Activated T-helper 17 cell treated with anti-CD3 and anti-CD28 coated beads, Interleukin-2, amount 50 U/mL, for 72 hours (primary cell): ENCODE results near the gene AXIN2. TPM values are rescaled to one million over a fixed set of nuclear protein-coding genes. Genes with fewer than 3 reads are reported as not detected.
A peak's percentile ranks its signal among the peaks of the same experiment; 100 is the strongest.

Experiments
- ATAC-seq: fragments of 150-1000 bp; cut with Tn5 transposase; replicated peaks from 2 replicates; pipeline ENCODE4 v1.10.0; 2021; ENCODE audit warnings: mild to moderate bottlenecking, moderate library complexity
- H3K27ac Mint-ChIP-seq: one replicate; pipeline ENCODE4 v1.8.0; 2022; ENCODE audit warnings: mixed read lengths
- H3K27me3 Mint-ChIP-seq: one replicate; pipeline ENCODE4 v1.8.0; 2022; ENCODE audit warnings: mixed read lengths
- H3K36me3 Mint-ChIP-seq: one replicate; pipeline ENCODE4 v1.8.0; 2022; ENCODE audit warnings: low read depth, mild to moderate bottlenecking, mixed read lengths
- H3K4me1 Mint-ChIP-seq: one replicate; pipeline ENCODE4 v1.8.0; 2022; ENCODE audit warnings: mixed read lengths
- H3K4me3 Mint-ChIP-seq: one replicate; pipeline ENCODE4 v1.8.0; 2022; ENCODE audit warnings: mild to moderate bottlenecking, mixed read lengths
- H3K9me3 Mint-ChIP-seq: one replicate; pipeline ENCODE4 v1.8.0; 2022; ENCODE audit warnings: mixed read lengths
- total RNA-seq, 2 donors: library from RNA; stranded (reverse); gene quantifications; one replicate each; pipeline ENCODE4 v1.2.3, GENCODE V29; 2022

Gene AXIN2
- total RNA-seq, 2 donors from 2014 or later = 0.71 to 1.5 TPM

DNA sequence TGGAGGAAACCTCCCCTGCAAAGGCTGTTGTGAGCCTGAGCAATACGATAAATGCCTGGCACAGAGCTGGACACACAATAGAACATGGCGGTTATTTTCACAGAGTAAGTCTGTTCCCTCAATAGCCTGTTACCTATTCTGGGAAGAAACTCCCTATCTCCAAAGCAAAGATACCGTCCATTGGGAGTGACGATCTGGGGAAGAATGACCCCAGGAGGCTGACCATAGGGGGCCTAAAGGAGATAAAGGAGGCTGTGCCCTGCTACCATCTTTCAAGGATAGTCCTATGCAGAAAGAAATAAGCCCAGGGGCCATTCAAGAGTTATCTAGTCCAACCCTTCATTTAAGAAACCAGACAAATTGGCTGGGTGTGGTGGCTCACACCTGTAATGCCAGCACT, 4.1 kb upstream of the AXIN2 start:
- no peak overlapping the region for H3K27ac Mint-ChIP-seq
- no peaks in the 10 kb centered on the region for H3K36me3 Mint-ChIP-seq
- no peaks in the 10 kb centered on the region for H3K27me3 Mint-ChIP-seq
- no peaks in the 10 kb centered on the region for H3K9me3 Mint-ChIP-seq
- H3K4me1 Mint-ChIP-seq = peaks cover 3% of the 10 kb centered on the region
- ATAC-seq = no peak
- no peak overlapping the region for H3K4me3 Mint-ChIP-seq

DNA sequence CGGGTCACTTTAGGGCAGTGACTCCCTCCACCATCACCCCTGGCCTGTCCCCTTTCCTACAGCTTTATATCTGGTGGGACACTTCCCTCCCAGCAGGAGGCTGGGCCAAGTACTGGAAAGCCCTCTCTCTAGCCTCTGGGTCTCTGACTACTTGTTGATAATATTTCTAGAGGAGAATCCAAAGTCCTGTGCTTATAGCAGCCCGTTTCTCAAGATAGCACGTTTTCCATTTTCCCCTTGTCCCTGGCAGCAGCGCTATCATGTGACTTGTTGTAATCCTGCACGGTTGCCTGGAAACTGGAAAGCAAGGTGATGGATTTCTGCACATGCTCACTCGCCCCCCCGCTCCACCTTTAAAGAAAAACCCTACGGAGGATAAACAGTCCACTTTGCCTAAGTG, 3.3 kb upstream of the AXIN2 start:
- Mint-ChIP-seq H3K27ac (no peak overlapping the region), H3K9me3 (no peaks in the 10 kb centered on the region), H3K27me3 (no peaks in the 10 kb centered on the region), H3K4me1 (peaks cover 3% of the 10 kb centered on the region), H3K36me3 (no peaks in the 10 kb centered on the region), H3K4me3 (no peak overlapping the region)
- no peak for ATAC-seq

DNA sequence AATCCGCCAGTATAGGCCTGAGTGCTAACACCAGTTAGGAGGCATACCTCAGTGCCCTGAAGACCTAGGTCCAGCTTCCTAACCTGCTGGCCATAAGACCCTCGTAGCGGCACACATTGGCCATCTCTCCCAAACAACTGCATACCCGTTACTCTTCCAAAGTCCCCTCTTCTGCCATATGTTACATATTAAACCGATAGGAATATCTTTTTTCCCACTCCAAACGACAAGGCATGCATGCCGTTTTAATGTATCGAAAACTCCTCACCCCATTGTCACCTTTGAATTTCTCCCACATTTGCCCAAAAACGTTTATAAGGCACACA, 721 bp upstream of the AXIN2 start:
- peaks cover 4% of the 10 kb centered on the region for H3K27me3 Mint-ChIP-seq
- no peaks in the 10 kb centered on the region for H3K36me3 Mint-ChIP-seq
- H3K4me1 Mint-ChIP-seq = peaks cover 8% of the 10 kb centered on the region
- H3K9me3 Mint-ChIP-seq = no peaks in the 10 kb centered on the region
- no peak for ATAC-seq
- H3K27ac Mint-ChIP-seq = no peak overlapping the region
- H3K4me3 Mint-ChIP-seq = peak overlapping the region; percentile 82

DNA sequence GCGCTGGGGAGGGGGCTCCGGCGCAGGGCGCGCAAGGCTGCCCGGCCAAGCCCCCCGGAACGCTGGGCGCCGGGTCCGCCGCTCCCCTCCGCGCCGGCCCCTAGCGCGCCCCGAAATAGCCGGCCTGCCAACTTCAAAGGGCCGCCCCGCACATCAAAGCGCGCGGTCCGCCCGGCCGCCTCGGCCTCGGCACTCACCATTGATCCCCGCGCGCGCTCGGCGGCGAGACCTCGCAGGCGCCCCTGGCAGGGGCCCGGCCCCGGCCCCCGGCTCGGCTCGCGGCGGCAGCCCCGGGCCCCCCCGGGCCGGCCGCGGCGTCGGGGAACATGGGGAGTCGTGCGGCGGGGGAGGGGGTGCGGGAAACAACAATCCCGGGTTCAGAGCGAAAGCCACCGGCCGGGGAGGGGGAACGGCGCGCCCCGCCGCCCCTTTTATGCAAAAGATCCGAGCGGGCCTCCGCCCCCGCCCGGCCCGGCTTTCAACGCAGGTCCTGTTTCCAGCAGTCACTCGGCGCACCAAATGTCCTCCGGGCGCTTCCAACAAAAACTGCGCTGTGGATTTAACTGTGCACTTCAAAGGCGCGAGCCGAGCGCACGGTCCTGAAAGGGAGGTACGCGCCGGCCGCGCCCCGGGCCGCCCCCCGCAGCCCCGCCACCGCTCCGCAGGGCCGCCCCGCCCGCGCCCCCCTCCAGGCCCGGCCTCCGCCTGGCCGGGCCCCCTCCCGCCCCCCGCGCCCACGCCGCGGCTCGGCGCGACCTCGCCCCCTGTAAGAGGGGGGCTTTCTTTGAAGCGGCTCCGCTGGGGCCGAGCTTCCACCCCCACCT, 608 bp downstream of the AXIN2 start:
- H3K27ac Mint-ChIP-seq = no peak overlapping the region
- H3K36me3 Mint-ChIP-seq = no peaks in the 10 kb centered on the region
- peaks cover 4% of the 10 kb centered on the region for H3K27me3 Mint-ChIP-seq
- ATAC-seq = peak; percentile 39
- no peaks in the 10 kb centered on the region for H3K9me3 Mint-ChIP-seq
- H3K4me3 Mint-ChIP-seq = peak overlapping the region; percentile 82
- peaks cover 8% of the 10 kb centered on the region for H3K4me1 Mint-ChIP-seq

DNA sequence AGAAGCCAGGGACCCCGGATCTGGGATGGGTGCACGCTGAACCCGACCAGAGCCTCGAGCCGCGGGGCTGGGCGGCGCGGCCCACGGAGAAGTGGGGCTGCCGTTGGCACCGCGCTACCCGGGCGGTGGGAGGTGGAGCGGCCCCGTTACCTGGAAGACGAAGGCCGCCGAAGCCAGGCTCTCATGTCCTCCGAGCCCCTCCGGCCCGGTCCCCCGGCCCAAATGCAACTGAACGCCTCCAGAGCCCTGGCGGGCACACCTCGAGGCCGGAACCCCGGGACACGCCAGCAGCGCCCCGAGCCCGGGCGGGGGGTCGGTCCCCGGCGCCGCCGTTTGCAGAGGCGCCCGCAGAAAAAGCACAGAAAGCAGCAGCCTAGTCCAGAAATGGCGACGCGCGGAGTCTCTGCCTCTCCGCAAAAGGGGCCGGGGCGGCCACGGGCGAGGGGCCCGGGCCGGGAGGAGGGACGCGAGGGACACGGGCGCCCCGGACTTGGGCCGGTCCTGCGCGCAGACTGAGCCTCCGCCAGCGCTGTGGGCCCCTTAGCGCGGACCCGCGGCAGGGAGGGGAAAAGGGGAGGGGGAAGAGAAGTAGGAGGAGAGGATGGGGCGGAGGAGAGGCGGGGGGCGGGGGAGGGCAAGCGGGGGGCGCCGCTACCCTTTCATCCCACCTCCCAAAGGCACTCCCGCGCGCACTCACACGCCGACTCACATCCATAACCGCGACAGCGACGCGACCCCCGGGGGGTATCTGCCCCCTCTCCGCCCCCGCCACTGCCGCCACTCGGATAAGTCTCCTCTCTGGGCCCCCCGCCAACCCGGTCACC, 1.4 kb downstream of the AXIN2 start:
- Mint-ChIP-seq H3K9me3 (no peaks in the 10 kb centered on the region), H3K27ac (no peak overlapping the region), H3K27me3 (peaks cover 4% of the 10 kb centered on the region), H3K4me1 (peaks cover 8% of the 10 kb centered on the region), H3K4me3 (no peak overlapping the region), H3K36me3 (no peaks in the 10 kb centered on the region)
- peak; percentile 13 for ATAC-seq

DNA sequence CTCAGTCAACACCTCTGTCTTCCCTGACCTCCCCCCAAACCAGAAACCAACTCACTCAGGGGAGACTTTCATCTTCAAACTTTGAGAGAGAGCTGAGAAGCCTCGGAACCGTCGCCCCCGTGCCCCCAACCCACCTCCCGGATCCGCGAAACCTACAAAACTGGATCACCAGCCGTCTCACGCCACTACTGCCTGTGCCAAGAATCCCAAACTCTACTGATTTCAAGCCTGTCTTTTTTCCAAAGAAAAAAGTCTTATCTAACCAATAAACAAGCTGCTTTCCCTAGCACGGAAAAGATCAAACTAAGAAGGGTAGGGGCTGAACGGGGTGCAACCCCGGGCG, 2.0 kb downstream of the AXIN2 start:
- H3K27ac Mint-ChIP-seq = peak overlapping the region; percentile 27
- no peak for ATAC-seq
- no peak overlapping the region for H3K4me3 Mint-ChIP-seq
- peaks cover 9% of the 10 kb centered on the region for H3K4me1 Mint-ChIP-seq
- peaks cover 4% of the 10 kb centered on the region for H3K27me3 Mint-ChIP-seq
- H3K9me3 Mint-ChIP-seq = no peaks in the 10 kb centered on the region
- H3K36me3 Mint-ChIP-seq = no peaks in the 10 kb centered on the region

DNA sequence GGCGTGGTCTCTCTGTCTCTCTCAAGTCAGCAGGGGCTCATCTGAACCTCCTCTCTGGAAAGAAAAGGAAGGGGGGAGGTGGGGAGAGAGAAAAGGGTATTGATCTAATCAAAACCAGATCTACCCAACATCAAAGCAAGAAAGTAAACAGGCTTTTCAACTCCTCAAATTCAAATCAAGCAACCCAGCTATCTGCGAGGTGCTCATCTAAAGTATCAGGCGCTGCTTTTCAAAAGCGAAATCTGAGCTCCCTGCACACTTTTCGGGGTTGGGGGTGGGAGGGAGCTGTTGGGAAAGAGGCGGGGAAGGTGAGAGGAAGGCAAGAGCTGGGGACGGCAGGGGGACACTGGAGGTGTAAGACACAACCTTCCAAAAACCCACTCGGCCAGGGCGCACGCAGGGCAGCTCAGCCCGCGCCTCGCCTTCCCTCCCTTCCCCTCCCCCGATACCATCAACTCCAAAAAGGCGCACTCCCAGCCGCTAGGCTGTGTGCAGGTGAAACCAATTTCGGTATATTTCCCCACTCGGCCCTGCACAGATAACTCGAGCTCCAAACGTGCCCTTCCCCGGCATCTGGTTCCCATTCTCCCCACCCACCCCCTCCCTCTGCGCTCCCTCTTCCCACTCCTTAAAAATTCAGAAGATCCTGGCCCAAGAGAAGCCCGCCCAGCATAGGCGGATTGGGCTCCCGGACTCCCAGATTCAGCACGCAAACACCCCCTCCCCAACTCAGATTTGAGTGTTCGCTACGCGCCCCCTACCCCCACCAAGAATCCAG, 2.6 kb downstream of the AXIN2 start:
- no peak for ATAC-seq
- peaks cover 4% of the 10 kb centered on the region for H3K27me3 Mint-ChIP-seq
- H3K36me3 Mint-ChIP-seq = no peaks in the 10 kb centered on the region
- peaks cover 14% of the 10 kb centered on the region for H3K4me1 Mint-ChIP-seq
- H3K9me3 Mint-ChIP-seq = no peaks in the 10 kb centered on the region
- peak overlapping the region; percentile 27 for H3K27ac Mint-ChIP-seq
- no peak overlapping the region for H3K4me3 Mint-ChIP-seq

DNA sequence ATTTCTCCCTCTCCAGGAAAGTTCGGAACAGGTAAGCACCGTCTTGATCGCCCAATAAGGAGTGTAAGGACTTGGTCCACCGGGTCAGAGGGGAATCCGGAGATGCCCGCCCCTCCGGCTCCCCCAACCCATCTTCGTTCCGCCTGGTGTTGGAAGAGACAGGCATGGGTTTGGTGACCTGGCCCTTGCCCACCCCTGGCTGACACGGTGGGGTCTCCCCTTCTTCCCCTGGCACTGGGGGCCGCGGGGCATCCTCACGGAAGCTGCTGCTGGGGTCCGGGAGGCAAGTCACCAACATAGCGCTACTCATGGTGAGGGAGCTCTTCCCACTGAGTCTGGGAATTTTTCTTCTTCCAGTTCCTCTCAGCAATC, 3.2 kb downstream of the AXIN2 start:
- H3K4me1 Mint-ChIP-seq = peaks cover 17% of the 10 kb centered on the region
- H3K9me3 Mint-ChIP-seq = no peaks in the 10 kb centered on the region
- H3K27me3 Mint-ChIP-seq = peaks cover 4% of the 10 kb centered on the region
- H3K36me3 Mint-ChIP-seq = no peaks in the 10 kb centered on the region
- no peak overlapping the region for H3K4me3 Mint-ChIP-seq
- H3K27ac Mint-ChIP-seq = no peak overlapping the region
- no peak for ATAC-seq

DNA sequence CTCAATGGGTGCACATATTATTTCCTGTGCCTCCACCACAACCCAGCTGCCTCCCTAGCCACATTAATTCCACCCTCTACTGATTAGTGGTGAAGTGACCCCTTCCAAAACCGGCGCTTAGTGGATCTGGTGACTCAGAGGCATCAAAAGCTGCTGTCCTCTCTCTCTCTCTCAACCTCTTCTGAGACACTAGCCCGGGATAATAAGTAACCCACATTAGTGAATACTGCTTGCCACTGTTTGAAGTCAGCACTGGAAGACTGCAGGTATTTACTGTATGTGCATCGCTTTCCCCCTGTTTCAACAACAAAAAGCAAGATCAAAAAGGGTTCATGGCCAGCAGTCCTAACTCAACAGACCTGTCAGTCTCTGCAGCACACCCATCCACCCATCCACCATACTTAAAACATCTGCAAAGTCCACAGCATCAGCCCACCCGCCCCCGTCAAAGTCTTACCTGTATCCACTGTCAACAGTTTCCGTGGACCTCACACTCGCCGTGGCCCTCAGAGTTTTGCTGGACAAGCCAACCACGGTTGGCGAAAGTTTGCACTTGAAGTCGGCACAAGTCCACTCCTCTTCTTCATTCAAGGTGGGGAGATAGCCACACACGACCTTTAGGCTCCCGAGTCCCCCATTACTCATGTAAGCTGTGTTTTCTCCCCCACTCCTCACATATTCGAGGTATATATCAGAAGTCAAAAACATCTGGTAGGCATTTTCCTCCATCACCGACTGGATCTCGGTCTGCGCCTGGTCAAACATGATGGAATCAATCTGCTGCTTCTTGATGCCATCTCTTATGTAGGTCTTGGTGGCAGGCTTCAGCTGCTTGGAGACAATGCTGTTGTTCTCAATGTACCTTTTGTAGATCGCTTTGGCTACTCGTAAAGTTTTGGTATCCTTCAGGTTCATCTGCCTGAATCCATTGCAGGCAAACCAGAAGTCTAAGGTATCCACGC, 3.8 kb downstream of the AXIN2 start:
- ATAC-seq = peak; percentile 5
- H3K27me3 Mint-ChIP-seq = peaks cover 4% of the 10 kb centered on the region
- no peaks in the 10 kb centered on the region for H3K36me3 Mint-ChIP-seq
- no peak overlapping the region for H3K4me3 Mint-ChIP-seq
- H3K9me3 Mint-ChIP-seq = no peaks in the 10 kb centered on the region
- H3K27ac Mint-ChIP-seq = no peak overlapping the region
- peaks cover 23% of the 10 kb centered on the region for H3K4me1 Mint-ChIP-seq

DNA sequence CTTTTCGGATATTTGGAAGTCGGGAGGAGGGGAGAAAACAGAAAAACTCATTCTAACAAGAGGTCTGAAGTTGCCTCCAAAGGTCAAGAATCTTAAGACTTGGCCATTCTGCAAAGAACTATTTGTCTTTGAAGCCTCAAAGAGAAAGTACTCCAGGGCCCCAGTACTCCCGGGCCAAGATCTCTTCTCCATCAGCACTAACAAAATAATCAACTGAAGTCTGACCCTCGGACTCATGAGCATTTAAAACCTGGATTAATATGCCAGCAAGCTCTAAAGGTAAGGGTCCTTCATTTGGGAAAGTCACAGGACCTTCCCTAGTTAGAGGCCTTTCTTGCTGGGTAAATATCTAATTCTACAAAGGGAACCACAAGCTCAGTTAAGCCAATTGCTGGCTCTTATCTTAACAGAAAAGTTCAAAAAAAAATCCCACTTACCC, 4.5 kb downstream of the AXIN2 start:
- Mint-ChIP-seq H3K27me3 (peaks cover 4% of the 10 kb centered on the region), H3K36me3 (no peaks in the 10 kb centered on the region), H3K4me1 (peaks cover 22% of the 10 kb centered on the region), H3K27ac (no peak overlapping the region), H3K9me3 (no peaks in the 10 kb centered on the region), H3K4me3 (no peak overlapping the region)
- ATAC-seq = no peak

DNA sequence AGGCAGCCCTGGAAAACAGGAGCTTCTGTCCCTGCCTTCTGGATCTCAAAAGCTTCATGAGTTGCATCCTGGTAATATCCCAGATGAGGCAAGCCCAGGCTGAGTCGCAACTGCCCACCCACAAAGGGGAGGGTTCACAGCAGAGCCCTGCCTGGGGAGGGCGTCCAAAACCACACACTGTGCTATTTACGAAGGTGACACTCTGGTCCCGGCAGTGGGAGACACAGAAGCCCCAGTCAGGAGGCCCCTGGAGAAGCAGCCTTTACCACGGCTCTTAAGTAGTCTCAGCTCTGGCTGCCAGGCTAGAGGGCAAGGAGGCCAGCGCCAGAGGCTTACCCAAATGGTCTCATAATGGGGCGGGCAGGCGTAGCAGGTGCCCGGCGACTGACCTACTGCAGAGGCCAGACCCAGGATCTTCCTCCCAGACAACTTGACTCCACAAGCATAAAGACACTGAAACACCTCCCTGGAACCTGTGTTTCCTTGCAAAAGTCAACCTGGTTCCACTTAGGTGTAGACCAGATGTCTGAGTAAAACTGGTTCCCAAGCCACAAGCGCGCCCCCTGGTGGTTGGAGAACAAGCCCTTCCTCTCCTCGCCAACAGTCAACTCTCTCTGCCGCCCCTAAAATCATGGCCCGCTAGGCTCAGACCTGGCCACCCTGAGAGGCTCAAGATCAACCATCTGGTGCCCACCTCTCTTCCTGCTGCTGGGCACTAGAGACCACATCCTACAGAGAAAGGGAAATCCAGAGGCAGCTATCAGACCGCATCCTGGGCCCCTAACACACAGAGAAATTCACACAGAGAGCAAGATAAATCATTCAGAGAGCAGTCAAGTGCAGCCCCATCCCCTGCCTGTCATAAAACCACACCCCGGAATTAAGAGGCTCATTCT, 5.2 kb downstream of the AXIN2 start:
- peak; percentile 58 for ATAC-seq
- Mint-ChIP-seq H3K9me3 (no peaks in the 10 kb centered on the region), H3K27ac (no peak overlapping the region), H3K36me3 (peaks cover under 1% of the 10 kb centered on the region), H3K4me1 (peaks cover 20% of the 10 kb centered on the region), H3K27me3 (peaks cover 4% of the 10 kb centered on the region), H3K4me3 (no peak overlapping the region)

DNA sequence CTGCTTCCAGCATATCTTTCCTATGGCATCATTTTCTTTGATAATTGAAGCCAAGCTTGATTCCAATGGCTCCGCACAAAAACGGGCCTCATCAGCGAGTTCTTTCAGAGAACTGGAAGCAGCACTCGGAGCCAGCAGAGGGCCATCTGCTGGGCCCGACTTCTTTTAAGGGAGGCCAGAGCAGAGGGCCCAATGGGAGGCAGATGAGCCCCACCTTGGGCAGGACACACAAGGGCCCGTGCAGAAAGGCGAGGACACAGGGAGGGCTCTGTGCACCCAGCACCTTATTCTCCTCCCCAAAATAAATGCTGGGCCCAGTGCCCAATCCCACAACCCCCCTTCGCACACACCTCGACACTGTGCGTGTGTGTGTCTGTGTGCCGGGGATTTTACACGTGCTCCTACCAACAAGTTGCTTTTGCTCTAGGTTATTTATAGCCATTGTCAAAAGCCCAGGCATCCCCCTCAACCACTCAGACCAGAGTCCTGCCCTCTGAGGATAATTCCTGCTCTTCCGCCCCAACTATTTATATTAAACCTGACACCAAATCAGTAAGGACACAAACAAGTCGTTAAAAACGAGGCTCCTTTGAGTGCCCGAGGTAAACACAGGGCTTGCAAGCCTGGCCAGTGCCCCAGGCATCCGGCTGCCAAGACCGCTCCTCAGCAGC, 6.8 kb downstream of the AXIN2 start:
- Mint-ChIP-seq H3K27me3 (peaks cover 4% of the 10 kb centered on the region), H3K9me3 (no peaks in the 10 kb centered on the region), H3K4me1 (peaks cover 31% of the 10 kb centered on the region), H3K4me3 (no peak overlapping the region), H3K27ac (peak overlapping the region; percentile 3), H3K36me3 (peaks cover 12% of the 10 kb centered on the region)
- no peak for ATAC-seq
